GM12873 (cell line): ENCODE data around the gene GSTM3.

ENCODE experiments used
- TF ChIP-seq, protein P1 (sequence below): IDR thresholded peaks from 2 replicates; pipeline ENCODE4 v1.5.1; 2012; ENCODE audit warnings: low read depth, mild to moderate bottlenecking, moderate library complexity, low read length, control low read depth; ENCODE audit not compliant: insufficient read depth; ENCODE audit errors: missing control alignments

The GSTM3 gene

DNA sequence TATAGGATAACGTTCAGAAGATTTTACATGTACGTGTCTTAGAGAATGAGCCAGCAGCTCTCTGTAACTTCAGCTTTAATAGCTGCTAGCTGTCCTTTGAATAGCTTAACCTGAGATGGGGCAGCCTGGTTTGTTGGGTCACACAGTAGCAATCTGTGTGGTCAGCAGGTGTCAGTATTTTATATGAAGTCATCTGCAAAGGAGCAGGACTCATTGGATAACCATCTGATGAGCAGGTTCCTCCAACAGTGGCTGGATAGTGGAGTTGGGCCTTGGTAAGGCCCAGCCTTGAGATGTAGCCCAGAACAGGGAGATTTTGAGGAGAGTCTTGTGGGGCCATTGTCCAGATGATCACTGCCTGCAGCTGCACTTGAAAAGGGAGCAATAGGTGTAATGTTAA is 22.3 kb downstream of the GSTM3 start:
- TF ChIP-seq, protein P1, sequence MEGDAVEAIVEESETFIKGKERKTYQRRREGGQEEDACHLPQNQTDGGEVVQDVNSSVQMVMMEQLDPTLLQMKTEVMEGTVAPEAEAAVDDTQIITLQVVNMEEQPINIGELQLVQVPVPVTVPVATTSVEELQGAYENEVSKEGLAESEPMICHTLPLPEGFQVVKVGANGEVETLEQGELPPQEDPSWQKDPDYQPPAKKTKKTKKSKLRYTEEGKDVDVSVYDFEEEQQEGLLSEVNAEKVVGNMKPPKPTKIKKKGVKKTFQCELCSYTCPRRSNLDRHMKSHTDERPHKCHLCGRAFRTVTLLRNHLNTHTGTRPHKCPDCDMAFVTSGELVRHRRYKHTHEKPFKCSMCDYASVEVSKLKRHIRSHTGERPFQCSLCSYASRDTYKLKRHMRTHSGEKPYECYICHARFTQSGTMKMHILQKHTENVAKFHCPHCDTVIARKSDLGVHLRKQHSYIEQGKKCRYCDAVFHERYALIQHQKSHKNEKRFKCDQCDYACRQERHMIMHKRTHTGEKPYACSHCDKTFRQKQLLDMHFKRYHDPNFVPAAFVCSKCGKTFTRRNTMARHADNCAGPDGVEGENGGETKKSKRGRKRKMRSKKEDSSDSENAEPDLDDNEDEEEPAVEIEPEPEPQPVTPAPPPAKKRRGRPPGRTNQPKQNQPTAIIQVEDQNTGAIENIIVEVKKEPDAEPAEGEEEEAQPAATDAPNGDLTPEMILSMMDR, result no peak

DNA sequence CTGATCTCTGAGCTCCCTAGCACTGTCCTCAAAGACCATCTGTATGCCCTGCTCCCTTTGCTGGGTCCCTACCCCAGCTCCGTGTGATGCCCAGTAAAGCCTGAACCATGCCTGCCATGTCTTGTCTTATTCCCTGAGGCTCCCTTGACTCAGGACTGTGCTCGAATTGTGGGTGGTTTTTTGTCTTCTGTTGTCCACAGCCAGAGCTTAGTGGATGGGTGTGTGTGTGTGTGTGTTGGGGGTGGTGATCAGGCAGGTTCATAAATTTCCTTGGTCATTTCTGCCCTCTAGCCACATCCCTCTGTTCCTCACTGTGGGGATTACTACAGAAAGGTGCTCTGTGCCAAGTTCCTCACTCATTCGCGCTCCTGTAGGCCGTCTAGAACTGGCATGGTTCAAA is 23.1 kb downstream of the GSTM3 start:
- TF ChIP-seq, protein P1, result no peak

DNA sequence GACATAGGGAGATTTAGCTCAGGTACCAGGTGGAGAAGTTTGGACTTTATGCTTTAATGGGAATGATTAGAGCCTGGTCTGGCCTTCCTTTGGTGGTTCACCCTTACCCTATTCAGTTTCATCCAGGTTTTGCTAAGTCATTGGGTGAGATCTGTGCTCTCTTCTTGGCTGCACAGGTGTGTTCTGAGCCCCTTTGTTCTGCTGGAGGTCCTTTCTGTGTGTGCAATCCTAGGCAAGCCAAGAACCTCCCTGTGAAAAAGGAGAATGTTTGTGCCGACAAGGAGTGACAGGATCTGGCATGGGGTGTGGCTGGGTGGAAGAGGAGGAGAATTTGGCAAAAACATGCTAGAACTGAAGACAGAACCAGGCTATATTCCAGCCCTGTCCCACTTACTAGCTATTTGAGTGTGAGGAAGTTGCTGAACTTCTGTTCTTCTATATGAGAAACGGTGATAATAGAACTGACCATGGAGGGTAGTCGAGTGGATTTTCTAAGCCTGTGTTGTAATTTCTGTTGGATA is 24.2 kb downstream of the GSTM3 start:
- TF ChIP-seq, protein P1, result no peak

DNA sequence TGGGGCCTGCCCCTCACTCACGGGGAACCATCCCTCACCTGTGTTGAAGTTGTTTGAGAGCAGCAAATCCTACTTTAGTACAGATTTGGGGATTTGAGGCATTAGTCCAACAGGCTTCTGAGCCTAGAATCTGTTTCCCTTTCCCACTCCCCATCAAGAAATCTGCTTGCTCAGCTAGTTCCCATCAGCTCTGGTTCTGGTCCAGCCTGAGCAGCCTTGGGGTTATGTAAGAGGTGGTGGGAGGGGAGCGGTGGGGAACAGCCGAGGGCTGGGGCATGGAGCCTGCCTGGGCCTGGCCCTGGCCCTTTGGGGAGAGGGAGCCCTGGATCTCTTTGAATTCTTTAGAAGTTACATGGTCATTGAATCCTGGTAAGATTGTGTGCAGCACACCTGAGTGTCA is 24.7 kb downstream of the GSTM3 start:
- TF ChIP-seq, protein P1, result no peak

DNA sequence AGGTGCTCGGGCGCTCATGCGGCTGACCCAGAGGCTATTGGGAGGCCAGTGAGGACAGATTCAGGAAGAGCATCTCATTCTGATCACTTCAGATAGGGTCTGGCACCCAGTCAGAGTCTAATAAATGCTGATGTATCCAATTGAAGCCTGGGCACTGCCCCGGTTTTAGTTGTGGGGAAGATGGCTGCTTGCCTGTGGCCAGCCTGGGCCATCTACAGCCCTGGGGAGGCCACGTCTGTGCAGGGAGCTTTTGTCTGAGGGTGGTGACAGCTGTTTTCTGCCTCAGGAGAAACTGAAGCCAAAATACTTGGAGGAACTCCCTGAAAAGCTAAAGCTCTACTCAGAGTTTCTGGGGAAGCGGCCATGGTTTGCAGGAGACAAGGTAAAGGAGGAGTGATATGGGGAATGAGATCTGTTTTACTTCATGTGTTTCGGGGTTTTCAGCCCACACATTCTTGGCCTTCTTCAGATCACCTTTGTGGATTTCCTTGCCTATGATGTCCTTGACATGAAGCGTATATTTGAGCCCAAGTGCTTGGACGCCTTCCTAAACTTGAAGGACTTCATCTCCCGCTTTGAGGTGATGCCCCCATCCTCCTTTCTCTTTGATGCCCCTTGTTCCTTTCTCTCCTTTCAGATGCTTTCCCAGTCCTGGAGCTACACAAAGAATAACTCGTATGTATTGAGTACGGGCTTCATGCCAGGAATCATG is 26.0 kb downstream of the GSTM3 start:
- TF ChIP-seq, protein P1, result no peak

DNA sequence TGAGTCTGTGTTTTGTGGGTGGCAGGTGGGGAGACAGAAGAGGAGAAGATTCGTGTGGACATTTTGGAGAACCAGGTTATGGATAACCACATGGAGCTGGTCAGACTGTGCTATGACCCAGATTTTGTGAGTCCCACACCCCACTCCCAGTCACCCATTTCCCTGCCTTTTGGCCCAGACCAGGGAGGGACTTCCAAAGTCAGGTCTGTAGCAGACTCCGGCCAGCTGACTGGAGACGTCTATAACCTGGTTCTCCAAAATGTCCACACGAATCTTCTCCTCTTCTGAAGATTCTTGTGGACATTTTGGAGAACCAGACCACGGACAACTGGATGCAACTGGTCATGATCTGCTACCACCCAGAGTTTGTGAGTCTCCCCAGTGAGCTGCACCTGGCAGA is 27.2 kb downstream of the GSTM3 start:
- TF ChIP-seq, protein P1, result no peak

DNA sequence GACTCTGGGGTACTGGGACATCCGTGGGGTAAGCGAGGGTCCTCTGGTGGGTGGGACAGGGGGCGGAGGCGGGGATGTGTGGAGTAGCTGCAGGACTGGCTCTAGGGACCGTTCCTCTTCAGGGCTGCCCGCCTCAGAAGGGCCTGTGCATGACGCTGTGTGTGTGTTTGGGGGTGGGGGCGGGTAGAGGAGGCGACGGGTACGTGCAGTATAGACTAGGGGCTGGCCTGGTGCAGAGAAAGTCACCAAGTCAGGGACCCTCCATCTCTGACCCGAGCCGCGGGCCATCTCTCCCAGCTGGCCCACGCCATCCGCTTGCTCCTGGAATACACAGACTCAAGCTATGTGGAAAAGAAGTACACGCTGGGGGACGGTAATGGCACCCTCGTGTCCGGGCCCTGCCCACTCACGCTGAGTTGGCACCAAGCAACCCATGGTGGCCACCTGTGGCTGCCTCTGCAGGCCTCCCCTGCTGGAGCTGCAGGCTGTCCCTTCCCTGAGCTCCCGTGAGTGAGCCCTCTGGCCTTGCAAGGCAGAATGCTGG is 28.4 kb downstream of the GSTM3 start:
- TF ChIP-seq, protein P1, result no peak
